ENCODE measurements around the gene TEX14.

TEX14 gene

DNA sequence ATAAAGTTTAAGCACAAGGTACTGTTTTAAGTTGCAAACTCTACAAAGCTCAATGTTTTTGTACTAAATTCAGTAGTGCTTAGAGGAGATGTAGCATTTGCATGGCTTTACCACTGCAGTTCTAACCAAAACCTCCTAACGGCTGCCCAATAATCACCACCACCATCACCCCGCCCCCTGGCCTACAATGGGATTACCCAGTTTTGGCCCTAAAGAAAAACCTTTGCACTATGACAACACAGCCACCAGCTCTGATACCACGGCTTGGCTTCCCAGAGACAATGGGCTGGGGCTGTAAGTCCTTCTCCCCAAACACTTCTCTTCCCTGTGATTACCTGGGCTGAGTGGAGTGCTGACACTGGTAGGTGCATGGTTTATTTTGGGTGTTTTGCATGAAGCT is 119.0 kb downstream of the TEX14 start:
- intact Hi-C loops (cut with DNase I; ENCODE audit: low total_unique reads): no loop called here

DNA sequence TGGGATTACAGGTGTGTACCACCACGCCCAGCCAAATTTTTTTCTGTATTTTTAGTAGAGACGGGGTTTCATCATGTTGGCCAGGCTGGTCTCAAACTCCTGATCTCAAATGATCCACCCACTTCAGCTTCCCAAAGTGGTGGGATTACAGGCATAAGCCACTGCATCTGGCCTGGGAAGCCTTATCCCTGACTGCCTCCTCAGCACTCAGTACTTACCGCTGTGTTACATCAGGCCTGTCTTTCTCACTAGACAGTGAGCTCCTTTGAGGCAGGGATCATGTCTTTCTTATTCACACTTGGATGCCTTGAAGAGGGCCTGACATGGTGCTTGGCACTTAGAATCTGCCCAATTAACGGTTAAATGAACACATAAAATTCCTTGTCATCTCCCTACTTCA is 121.1 kb downstream of the TEX14 start:
- no peaks in the 10 kb centered on the region for H3K4me1 ChIP-seq
- no peaks in the 10 kb centered on the region for H3K36me3 ChIP-seq
- no peaks in the 10 kb centered on the region for H3K27me3 ChIP-seq
- TF ChIP-seq, protein P1, sequence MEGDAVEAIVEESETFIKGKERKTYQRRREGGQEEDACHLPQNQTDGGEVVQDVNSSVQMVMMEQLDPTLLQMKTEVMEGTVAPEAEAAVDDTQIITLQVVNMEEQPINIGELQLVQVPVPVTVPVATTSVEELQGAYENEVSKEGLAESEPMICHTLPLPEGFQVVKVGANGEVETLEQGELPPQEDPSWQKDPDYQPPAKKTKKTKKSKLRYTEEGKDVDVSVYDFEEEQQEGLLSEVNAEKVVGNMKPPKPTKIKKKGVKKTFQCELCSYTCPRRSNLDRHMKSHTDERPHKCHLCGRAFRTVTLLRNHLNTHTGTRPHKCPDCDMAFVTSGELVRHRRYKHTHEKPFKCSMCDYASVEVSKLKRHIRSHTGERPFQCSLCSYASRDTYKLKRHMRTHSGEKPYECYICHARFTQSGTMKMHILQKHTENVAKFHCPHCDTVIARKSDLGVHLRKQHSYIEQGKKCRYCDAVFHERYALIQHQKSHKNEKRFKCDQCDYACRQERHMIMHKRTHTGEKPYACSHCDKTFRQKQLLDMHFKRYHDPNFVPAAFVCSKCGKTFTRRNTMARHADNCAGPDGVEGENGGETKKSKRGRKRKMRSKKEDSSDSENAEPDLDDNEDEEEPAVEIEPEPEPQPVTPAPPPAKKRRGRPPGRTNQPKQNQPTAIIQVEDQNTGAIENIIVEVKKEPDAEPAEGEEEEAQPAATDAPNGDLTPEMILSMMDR (IDR thresholded peaks at IDR 0.05): no peak
- H3K27ac ChIP-seq: no peak overlapping the region
- intact Hi-C loops (cut with DNase I; ENCODE audit: low total_unique reads): no loop called here
- no peak overlapping the region for H3K4me3 ChIP-seq
- H3K9me3 ChIP-seq: no peaks in the 10 kb centered on the region
- no peak for DNase-seq

More for the DNA sequence above, 119.0 kb downstream of the TEX14 start:
- H3K9me3 ChIP-seq: no peaks in the 10 kb centered on the region
- H3K4me3 ChIP-seq: no peak overlapping the region
- H3K4me1 ChIP-seq: peaks cover 0 to 7% (median 3%) of the 10 kb centered on the region in 4 donors
- no peak for DNase-seq
- no peaks in the 10 kb centered on the region for H3K27me3 ChIP-seq
- no peaks in the 10 kb centered on the region for H3K36me3 ChIP-seq
- TF ChIP-seq, protein P1 (IDR thresholded peaks at IDR 0.05): no peak
- H3K27ac ChIP-seq: no peak overlapping the region

DNA sequence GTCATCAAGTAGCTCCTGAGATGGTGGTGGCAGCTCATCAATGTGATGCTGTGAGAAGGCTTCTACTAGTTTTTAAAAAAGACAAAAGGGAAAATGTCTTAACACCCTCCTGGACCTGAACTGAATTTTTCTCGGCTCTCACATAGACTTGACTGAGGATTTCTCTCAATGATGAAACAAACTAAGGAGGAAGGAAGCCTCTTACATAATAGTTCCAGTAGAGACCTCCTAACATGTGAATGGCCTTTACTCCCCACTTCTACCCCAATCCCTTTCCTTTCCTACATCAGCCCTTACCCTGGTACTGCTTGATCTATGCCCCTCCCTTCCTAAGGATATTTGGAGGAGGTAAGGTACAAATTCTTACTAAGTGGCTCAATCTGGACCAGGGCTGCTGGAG is 122.6 kb downstream of the TEX14 start:
- intact Hi-C loops (cut with DNase I; ENCODE audit: low total_unique reads): no loop called here
- no peaks in the 10 kb centered on the region for H3K27me3 ChIP-seq

DNA sequence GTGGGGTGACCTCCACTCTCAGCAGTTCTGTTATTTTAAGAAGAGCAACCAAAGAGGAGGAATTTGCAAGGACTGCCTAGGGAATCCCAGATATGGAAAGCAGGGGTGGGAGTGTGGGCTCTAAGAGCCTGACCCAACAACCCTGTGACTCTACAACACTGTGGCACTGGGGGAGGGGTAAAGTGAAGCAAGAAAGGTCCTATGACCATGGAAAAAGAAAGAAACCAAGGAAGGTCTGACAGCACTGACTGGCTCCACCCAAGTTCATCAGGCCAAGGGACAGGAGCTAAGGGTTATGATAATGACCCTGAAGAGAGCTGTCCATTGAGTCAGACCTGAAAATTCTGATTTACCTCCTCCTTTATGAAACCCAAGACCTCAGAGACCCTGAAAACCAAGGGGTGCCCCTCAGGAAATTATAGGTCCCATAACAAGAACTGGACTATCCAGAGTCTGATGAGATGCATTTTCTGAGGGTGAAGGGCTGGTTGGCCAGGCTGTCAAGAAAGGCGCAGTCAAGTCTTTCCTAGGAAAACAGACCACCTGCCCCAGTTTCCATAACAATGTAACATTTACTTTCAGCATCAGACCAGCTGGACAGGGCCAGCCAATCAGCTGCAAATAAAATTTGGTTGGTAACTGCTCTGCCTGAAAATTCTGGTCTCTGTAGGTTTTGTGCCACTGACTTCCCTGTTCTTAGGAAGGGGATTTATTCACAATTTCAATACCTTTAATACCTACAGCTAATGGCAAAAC is 123.6 kb downstream of the TEX14 start:
- intact Hi-C loops (cut with DNase I; ENCODE audit: low total_unique reads): no loop called here
- H3K36me3 ChIP-seq: no peaks in the 10 kb centered on the region
- H3K9me3 ChIP-seq: no peaks in the 10 kb centered on the region
- H3K4me3 ChIP-seq: no peak overlapping the region
- TF ChIP-seq, protein P1 (IDR thresholded peaks at IDR 0.05): no peak
- no peak for DNase-seq
- H3K4me1 ChIP-seq: no peaks in the 10 kb centered on the region
- no peak overlapping the region for H3K27ac ChIP-seq
- no peaks in the 10 kb centered on the region for H3K27me3 ChIP-seq

More for the DNA sequence above, 122.6 kb downstream of the TEX14 start:
- Histone ChIP-seq H3K9me3 (no peaks in the 10 kb centered on the region), H3K4me3 (no peak overlapping the region), H3K36me3 (no peaks in the 10 kb centered on the region), H3K4me1 (no peaks in the 10 kb centered on the region), H3K27ac (no peak overlapping the region)
- TF ChIP-seq, protein P1 (IDR thresholded peaks at IDR 0.05): no peak
- no peak for DNase-seq

DNA sequence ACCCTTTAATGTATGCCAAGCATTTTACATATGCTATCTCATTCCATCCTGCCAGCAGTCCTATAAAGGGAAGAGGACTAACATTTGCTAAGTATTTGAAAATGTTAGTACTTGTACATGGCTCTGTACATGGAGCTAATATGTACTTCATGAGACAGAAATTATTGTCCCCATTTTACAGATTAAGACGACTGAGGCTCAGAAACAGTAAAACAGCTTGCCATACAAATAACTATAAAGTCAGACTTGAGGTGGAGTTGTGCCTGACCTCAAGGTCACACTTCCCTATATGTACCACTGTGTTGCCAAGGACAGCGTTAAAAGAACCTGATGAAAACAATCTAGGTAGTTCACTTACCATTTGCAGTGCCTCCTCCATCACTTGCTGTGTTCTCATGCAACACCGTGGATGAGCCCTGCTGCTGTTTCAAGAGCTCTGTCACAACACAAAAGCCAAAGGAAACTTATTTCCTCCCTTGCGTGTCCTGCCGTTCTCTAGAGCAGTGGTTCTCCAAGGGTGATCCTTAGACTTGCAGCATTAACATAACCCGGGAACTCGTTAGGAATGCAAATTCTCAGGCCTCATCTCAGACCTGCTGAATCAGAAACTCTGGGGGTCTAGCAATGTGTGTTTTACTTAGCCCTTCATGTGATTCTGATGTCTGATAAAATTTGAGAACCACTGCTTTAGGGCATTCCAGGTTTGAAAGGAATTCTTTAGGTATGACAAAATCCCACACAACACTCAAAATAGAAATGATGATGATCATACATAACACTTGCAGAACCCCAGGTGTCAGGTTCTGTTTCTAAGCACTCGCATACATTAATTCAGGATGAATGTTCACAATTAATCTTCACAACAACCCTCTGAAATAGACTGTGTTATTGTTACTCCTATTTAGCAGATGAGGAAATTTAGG is 126.2 kb downstream of the TEX14 start:
- no peaks in the 10 kb centered on the region for H3K27me3 ChIP-seq
- intact Hi-C loops (cut with DNase I; ENCODE audit: low total_unique reads): no loop called here
- no peaks in the 10 kb centered on the region for H3K36me3 ChIP-seq
- no peaks in the 10 kb centered on the region for H3K4me1 ChIP-seq
- H3K9me3 ChIP-seq: no peaks in the 10 kb centered on the region
- no peak overlapping the region for H3K27ac ChIP-seq
- no peak for DNase-seq
- TF ChIP-seq, protein P1 (IDR thresholded peaks at IDR 0.05): no peak
- no peak overlapping the region for H3K4me3 ChIP-seq

Measured in tibial artery (tissue), 4 donors.